ENCODE measurements around the gene SPTB.

DNA sequence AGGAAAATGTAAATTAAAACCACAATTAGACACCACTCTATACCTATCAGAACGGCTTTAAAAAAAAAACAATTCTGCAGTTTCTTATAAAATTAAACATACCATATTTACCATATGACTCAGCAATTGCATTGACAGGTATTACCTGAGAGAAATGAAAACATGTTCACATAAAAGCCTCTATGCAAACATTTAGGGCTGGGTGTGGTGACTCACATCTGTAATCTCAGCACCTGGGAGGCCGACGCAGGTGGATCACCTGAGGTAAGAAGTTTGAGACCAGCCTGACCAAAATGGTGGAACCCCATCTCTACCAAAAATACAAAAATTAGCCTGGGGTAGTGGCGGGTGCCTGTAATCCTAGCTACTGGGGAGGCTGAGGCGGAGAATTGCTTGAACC, 41.1 kb downstream of the SPTB start:
- TF ChIP-seq POLR2A (IDR thresholded peaks at IDR 0.05; ENCODE audit: low read length) = no peak
- no peak for TF ChIP-seq GATA1 (IDR thresholded peaks at IDR 0.05; ENCODE audit: low read depth, low read length)
